Frontal cortex (tissue), 4 donors: Measurements from ENCODE around the gene TRIM52. TPM values are rescaled to one million over a fixed set of nuclear protein-coding genes. Genes with fewer than 3 reads are reported as not detected.

Experiments used
- DNase-seq, 2 donors: peaks; one replicate each; pipeline ENCODE4 v3.0.0; 2012; ENCODE audit warnings: low spot score in 2 of 2
- FAIRE-seq: peaks from 2 replicates; lab custom pipeline; 2012; peaks lifted over from hg19 to GRCh38; lab: Jason Lieb, UNC
- total RNA-seq: library from RNA; depleted of rRNA; stranded (reverse); fragments of >200 nt; gene quantifications from one replicate; pipeline ENCODE4 v1.2.3, GENCODE V29; 2014
- donor health status: control.
- donor health status: control.
- donor health status: control.

TRIM52 gene
- total RNA-seq, 1 donor from 2014 or later, result 9.8 TPM

GRCh38 chr5:181259974-181260719 is 796 bp downstream of the TRIM52 start:
- DNase-seq (no peak), FAIRE-seq (no peak)

- FAIRE-seq, result no peak
- DNase-seq, result no peak
Observed at GRCh38 chr5:181259283-181259682, 1.7 kb downstream of the TRIM52 start.

- no peak for FAIRE-seq
- no peak for DNase-seq
Observed at GRCh38 chr5:181258576-181258975, 2.4 kb downstream of the TRIM52 start.

- FAIRE-seq, result no peak
Observed at GRCh38 chr5:181255836-181256578, 4.9 kb downstream of the TRIM52 start.

DNA sequence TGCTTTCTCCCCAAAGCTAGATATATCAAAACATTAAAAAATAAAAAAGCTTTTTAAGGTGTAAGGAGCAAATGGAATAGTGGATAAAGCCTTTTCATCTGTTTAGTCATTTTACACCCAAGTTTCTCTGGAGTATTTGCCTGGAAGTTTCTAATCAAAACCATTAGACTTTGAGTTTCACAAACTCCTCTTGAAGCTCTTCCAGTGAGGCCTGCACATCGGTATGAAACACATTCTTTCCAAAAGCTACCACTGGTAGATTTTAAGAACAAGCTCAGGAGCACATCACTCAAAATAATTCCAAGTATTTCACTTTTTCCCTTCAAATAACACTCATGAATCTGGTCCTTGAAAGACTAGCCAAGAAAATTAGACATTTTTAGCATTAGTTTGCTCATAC is 5.7 kb downstream of the TRIM52 start:
- DNase-seq, result no peak
- no peak for FAIRE-seq

More at GRCh38 chr5:181255836-181256578, 4.9 kb downstream of the TRIM52 start:
- no peak for DNase-seq

DNA sequence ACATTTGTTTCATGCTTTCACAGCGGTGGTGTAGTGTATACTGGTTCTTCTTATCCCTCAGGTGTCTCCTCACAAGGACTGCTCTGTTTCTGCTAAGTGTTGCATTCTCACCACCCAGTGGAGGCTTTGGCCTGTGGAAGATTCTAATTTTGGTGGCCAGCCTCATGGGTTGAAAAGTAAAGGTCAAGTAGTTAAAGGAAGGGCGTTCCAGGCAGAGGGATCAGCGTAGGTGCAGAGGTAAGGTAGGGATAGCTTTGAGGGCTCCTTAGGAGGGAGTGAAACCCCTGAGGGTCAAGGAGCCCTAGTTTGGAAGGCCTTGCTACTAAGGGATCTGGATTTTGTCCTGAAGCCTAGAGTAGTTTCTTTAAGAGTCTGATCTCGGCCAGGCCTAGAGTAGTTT is 12.7 kb downstream of the TRIM52 start:
- FAIRE-seq (no peak), DNase-seq (no peak)

GRCh38 chr5:181246276-181247049 is 14.5 kb downstream of the TRIM52 start:
- DNase-seq, result peak; percentile 80 to 87
- no peak for FAIRE-seq

GRCh38 chr5:181245427-181246275 is 15.3 kb downstream of the TRIM52 start:
- FAIRE-seq (no peak), DNase-seq (no peak)

GRCh38 chr5:181243564-181244343 is 17.2 kb downstream of the TRIM52 start, which contains the start of gene RACK1:
TSS of gene RACK1 (minus strand) at chr5:181243906. CDS start at chr5:181243800, 106 bp downstream.
- peak; percentile 79 to 81 for DNase-seq
- no peak for FAIRE-seq

DNA sequence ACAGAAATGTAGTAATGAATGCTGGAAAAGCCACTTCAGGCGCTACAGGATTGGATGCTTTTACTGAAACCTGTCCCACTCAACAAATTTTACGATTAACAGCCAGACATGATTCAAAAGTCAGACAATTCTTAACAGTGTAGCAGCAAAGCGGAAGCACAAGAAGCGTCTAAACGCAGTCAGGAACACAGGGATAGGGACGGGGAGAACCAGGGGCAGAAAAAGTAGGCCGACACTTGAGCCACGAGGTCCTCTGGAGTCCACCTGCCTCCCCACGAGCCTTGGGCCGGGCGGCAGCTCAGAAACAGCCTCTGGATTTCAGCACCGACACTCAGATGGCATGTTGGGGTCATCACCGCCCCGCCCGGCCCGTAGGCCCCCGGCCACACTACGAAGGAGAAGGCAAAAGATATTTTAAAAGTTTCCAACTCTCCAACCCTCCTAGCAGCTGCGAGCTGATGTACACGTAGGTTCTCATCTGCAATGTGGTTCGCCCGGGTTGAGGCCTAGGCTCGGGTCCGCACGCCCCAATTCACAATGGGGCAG is 17.9 kb downstream of the TRIM52 start:
- FAIRE-seq, result no peak
- DNase-seq, result no peak

GRCh38 chr5:181242031-181242451 is 18.9 kb downstream of the TRIM52 start:
- FAIRE-seq (no peak), DNase-seq (no peak)

GRCh38 chr5:181241393-181241975 is 19.5 kb downstream of the TRIM52 start:
- FAIRE-seq, result no peak
- DNase-seq, result no peak

DNA sequence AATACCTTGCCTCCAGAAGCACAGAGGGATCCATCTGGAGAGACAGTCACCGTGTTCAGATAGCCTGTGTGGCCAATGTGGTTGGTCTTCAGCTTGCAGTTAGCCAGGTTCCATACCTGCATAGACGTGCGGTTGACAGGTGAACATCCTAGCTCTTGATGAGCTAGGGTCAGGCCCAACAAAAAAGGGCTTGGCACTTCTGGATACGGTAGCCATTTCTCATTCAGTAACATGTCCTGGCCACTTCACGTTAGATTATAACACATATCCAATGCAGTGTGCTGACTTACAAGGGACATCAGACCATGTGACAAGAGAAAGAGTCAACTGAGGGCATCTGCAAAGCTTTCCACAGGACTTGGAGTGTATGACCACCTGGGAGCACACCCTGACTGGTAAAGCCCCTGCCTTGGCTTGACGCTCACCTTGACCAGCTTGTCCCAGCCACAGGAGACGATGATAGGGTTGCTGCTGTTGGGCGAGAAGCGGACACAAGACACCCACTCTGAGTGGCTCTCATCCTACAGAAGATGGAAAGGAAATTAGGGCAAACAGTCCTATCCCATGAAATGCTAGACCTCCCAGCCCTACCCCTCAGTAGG is 21.8 kb downstream of the TRIM52 start:
- FAIRE-seq (no peak), DNase-seq (no peak)

- DNase-seq, result no peak
- no peak for FAIRE-seq
Observed at GRCh38 chr5:181237729-181238385, 23.1 kb downstream of the TRIM52 start.

DNA sequence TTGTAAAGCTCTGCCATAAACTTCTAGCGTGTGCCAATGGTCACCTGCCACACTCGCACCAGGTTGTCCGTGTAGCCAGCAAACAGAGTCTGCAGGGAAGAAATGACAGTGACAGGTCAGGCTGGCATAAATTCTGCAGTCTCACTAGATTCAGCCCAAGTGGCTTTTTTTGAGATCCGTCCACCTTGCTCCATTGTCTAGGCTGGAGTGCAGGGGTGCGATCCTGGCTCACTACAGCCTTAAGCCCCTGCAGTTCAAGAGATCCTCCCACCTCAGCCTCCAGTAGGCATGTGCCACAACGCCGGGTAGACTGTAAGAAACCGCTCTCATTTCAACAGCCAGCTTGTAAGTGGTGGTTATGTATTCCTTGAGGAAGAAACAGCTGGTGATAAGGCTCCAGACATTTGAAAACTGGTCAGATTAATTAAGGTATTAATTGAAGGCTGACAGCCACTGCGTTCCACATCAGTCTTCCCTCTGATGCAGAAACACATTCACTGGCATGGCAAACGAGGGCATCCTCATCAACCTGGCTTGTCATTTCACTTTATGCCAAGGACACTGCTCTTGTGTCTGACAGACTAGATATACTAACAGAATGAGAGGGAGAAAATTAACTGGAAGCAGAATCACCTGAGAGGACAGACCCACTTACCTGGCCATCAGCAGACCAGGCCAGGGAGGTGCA is 23.8 kb downstream of the TRIM52 start:
- FAIRE-seq, result no peak
- no peak for DNase-seq

DNA sequence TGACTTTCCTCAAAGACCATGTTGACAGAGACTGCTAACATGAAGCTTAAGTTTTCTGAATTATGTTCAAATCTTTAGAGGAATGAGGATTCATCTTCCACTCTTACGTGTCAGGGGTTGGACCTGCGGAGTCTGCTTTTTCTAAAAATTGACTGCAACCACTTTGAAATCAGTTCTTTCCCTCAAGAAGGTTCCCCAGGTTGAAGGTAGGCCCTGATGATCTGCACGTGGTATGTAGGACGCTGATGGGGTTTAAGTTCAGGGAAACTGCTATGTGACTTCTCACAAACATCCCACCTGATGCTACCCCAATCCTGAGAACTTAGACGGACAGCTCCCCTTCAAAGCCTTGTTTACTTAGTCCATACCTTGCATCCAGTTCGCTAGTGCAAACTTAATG is 24.5 kb downstream of the TRIM52 start:
- no peak for DNase-seq
- FAIRE-seq, result no peak
